Endodermal cell (in vitro differentiated cells): Measurements from ENCODE around the gene POU2F3. TPM values are rescaled to one million over a fixed set of nuclear protein-coding genes. Genes with fewer than 3 reads are reported as not detected.

Source experiments
- DNase-seq: peaks from one replicate; pipeline ENCODE4 v3.0.0-alpha.2; 2017
- H3K27ac ChIP-seq: 2 replicates; pipeline ENCODE4 v1.5.1; 2013; ENCODE audit warnings: mild to moderate bottlenecking, low read depth, low read length, moderate library complexity
- H3K27me3 ChIP-seq: 2 replicates; pipeline ENCODE4 v1.6.1; 2013; ENCODE audit warnings: mild to moderate bottlenecking, low read length, moderate library complexity; ENCODE audit not compliant: insufficient read depth, control insufficient read depth, poor library complexity, severe bottlenecking
- H3K36me3 ChIP-seq: 2 replicates; pipeline ENCODE4 v1.7.0; 2013; ENCODE audit warnings: mild to moderate bottlenecking, low read length, moderate library complexity; ENCODE audit not compliant: control insufficient read depth, insufficient read depth
- H3K4me1 ChIP-seq: one replicate; pipeline ENCODE4 v1.7.0; 2013; ENCODE audit warnings: low read length; ENCODE audit not compliant: control insufficient read depth, insufficient read depth
- H3K4me3 ChIP-seq: 2 replicates; pipeline ENCODE4 v1.5.1; 2013; ENCODE audit warnings: mild to moderate bottlenecking, low read length, moderate library complexity
- H3K9ac ChIP-seq: 2 replicates; pipeline ENCODE4 v1.6.1; 2013; ENCODE audit warnings: mild to moderate bottlenecking, low read length, moderate library complexity; ENCODE audit not compliant: poor library complexity, severe bottlenecking; ENCODE audit errors: extremely low read depth
- H3K9me3 ChIP-seq: 2 replicates; pipeline ENCODE4 v1.6.1; 2013; ENCODE audit warnings: mild to moderate bottlenecking, low read length, moderate library complexity; ENCODE audit not compliant: control insufficient read depth
- H3K27ac Mint-ChIP-seq: 2 replicates; pipeline ENCODE4 v1.8.0; 2020; ENCODE audit warnings: mixed read lengths
- H3K27me3 Mint-ChIP-seq: 2 replicates; pipeline ENCODE4 v1.8.0; 2021; ENCODE audit warnings: mild to moderate bottlenecking, mixed read lengths; ENCODE audit not compliant: insufficient read depth
- H3K36me3 Mint-ChIP-seq: 2 replicates; pipeline ENCODE4 v1.8.0; 2020; ENCODE audit warnings: low read depth, mixed read lengths
- H3K4me1 Mint-ChIP-seq: 2 replicates; pipeline ENCODE4 v1.8.0; 2020; ENCODE audit warnings: mixed read lengths
- H3K4me3 Mint-ChIP-seq: 2 replicates; pipeline ENCODE4 v1.8.0; 2020; ENCODE audit warnings: mild to moderate bottlenecking, moderate library complexity, mixed read lengths
- H3K9me3 Mint-ChIP-seq: 2 replicates; pipeline ENCODE4 v1.8.0; 2020; ENCODE audit warnings: mild to moderate bottlenecking, mixed read lengths
- WGBS, 2 experiments: methylation state at CpG; one replicate each; pipeline versions ENCODE4 v1.1.5 to v1.1.7; 2013; ENCODE audit warnings: missing lambda C conversion rate in 2 of 2, mixed read lengths in 1 of 2; ENCODE audit not compliant: insufficient coverage in 1 of 2, insufficient read length in 1 of 2; 5-methylcytosine and 5-hydroxymethylcytosine counted together
- total RNA-seq, 2 donors: library from RNA; stranded (reverse); fragmentation: NEBNext Ultra II Directional in 1 of 2; extraction: Animal tissue kit (Norgen Biotek cat#: 25700) in 1 of 2; gene quantifications; 2 replicates in 1 of 2; 3 replicates in 1 of 2; pipeline ENCODE4 v1.2.1, GENCODE V29; 2021
- TF ChIP-seq, protein P1 (sequence below): fragments of 200-600 bp; sonication (generic); conservative IDR thresholded peaks from 2 replicates; pipeline ENCODE4 v1.5.0; 2021; ENCODE audit warnings: antibody characterized with exemption, mild to moderate bottlenecking

The POU2F3 gene
- total RNA-seq, 2 donors from 2014 or later = 0.46 TPM; not detected in 1

DNA sequence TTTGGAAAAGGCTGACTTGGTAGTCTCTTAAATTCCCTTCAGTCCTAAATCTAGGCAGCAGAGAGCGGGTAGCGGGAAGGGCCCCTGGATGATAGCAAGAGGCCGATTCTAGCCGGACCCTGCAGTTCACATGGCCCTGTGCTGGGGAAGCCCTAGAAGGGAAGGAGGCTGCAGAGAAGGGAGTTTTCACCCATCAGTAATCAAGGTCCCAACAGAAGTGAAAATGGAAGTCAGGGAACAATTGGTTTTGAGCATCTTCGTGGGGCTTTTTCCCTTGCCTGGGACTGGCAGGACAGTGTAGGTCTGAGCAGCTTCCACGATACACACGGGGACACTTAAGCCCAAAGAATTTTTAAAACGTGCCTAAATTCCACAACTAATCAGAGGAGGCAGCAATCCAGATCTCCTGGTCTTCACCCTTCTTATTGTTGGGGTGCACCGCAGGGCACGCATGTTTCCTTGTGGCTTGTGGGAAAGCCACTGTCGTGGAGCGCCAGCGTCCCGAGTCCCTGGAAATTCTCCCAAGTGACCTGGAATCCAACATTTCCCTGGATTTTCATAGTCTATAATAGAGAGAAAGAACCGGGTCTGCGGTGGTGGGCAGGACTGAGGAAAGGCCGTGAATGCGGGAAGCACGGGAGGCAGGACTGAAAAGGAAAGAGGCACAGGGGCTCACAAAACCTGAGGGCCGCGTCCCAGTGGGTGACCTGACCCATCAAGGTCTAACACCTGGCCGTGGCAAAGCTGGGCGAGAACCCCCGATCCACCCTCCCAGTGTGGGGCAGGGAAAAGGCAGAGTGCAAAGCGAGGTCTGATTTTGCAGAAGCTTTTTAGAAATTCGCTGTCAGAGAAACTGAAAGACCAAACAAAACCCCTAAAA, 30.0 kb upstream of the POU2F3 start:
- Histone ChIP-seq H3K27ac (no peak overlapping the region), H3K27me3 (peaks cover 83% of the 10 kb centered on the region), H3K9ac (no peak overlapping the region), H3K4me3 (peak overlapping the region; percentile 75), H3K4me1 (no peaks in the 10 kb centered on the region), H3K36me3 (no peaks in the 10 kb centered on the region), H3K9me3 (no peaks in the 10 kb centered on the region)
- H3K4me3 Mint-ChIP-seq = peak overlapping the region; percentile 67
- 19 to 29% methylated on average over 12 to 25 of the region's 26 CpGs for WGBS, 2 experiments
- no peaks in the 10 kb centered on the region for H3K9me3 Mint-ChIP-seq
- no peaks in the 10 kb centered on the region for H3K36me3 Mint-ChIP-seq
- H3K27me3 Mint-ChIP-seq = peaks cover 88% of the 10 kb centered on the region
- H3K4me1 Mint-ChIP-seq = peaks cover 18% of the 10 kb centered on the region
- DNase-seq = no peak
- TF ChIP-seq, protein P1, sequence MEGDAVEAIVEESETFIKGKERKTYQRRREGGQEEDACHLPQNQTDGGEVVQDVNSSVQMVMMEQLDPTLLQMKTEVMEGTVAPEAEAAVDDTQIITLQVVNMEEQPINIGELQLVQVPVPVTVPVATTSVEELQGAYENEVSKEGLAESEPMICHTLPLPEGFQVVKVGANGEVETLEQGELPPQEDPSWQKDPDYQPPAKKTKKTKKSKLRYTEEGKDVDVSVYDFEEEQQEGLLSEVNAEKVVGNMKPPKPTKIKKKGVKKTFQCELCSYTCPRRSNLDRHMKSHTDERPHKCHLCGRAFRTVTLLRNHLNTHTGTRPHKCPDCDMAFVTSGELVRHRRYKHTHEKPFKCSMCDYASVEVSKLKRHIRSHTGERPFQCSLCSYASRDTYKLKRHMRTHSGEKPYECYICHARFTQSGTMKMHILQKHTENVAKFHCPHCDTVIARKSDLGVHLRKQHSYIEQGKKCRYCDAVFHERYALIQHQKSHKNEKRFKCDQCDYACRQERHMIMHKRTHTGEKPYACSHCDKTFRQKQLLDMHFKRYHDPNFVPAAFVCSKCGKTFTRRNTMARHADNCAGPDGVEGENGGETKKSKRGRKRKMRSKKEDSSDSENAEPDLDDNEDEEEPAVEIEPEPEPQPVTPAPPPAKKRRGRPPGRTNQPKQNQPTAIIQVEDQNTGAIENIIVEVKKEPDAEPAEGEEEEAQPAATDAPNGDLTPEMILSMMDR = no peak
- H3K27ac Mint-ChIP-seq = no peak overlapping the region

DNA sequence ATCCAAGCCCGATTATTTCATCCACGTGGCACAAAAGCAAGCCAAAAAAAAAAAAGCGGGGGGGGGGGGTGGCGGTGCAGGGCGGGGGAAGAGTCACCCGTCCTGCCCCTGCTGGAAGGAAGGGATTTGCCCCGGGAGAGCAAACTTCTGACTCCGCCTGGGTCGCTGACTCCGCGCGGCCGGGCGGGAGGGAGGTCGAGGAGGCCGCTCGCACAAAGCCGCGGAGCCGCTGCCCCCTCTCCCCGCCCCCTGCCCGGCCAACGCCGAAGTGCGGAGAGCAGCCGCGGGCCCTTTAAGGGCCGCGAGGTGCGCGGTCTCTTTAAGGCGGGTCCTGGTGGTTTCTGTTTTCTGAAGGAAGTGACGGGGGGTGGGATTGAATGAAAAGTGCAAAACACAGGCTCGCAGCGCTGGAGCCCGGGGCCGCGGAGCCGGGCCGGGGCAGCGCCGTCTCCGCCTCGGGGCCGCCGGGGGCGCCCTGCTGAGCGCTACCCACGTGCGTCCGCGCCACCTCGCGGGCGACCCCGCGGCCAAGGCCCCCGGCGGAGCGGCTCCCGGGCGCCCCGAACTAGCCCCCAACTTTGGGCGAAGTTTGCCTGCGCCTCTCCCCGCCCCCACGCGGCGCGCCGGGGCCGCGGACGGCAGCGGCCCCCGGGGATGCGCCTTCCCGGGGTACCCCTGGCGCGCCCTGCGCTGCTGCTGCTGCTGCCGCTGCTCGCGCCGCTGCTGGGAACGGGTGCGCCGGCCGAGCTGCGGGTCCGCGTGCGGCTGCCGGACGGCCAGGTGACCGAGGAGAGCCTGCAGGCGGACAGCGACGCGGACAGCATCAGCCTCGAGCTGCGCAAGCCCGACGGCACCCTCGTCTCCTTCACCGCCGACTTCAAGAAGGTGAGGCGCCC, 29.1 kb upstream of the POU2F3 start, which contains the start of gene OAF:
Gene OAF (plus strand): TSS at position 407 of the 896 bp plus-strand sequence. CDS start 248 bp downstream, at position 655.
- Histone ChIP-seq H3K4me3 (peak within 1 kb of the TSS; percentile 75), H3K9ac (no peak within 1 kb of the TSS), H3K27ac (no peak within 1 kb of the TSS), H3K36me3 (no peaks in the 10 kb centered on the region), H3K9me3 (no peaks in the 10 kb centered on the region), H3K4me1 (no peaks in the 10 kb centered on the region), H3K27me3 (peaks cover 92% of the 10 kb centered on the region)
- Mint-ChIP-seq H3K4me1 (peaks cover 18% of the 10 kb centered on the region), H3K27ac (no peak within 1 kb of the TSS), H3K4me3 (peak within 1 kb of the TSS; percentile 67), H3K36me3 (no peaks in the 10 kb centered on the region), H3K9me3 (no peaks in the 10 kb centered on the region), H3K27me3 (peaks cover 92% of the 10 kb centered on the region)
- peak; percentile 93 for DNase-seq
- WGBS, 2 experiments = 0% methylated on average over 20 to 107 of the region's 108 CpGs
- TF ChIP-seq, protein P1 = peak; percentile 53

DNA sequence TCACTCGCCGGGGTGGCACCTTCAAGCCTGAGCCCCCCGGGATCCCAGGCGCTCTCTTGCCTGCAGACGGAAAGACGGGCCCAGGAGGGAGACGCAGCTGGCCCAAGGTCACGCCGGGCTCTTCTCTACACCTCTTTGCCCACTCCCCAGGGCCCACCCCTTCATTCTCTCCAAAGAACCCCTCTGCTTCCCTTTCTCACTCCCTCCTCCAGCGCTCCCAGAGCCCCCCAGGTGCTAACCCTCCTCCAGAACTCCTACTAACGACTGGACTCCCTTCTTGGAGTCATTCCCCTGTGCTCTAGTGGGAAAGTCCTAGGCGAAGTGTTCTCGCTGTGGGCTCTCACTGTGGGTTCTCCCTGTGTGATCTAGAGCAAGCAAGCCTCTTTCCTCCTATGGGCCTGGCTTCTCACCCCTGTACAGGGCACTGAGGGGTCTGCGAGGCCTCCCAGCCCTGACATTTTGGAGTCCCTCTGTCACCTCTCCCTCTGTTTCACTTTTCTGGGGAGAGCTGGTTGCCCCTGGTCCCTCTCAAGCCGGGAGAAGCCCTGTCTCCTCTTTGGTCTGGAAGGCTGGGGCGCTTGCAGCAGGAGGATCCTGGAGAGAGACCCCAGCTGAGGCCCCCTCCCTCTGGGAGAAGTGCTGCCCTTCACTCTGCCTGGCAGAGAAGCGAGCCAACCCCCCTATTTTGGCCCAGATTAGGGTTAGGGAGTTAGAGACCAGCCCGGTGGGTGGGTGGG, 28.2 kb upstream of the POU2F3 start:
- H3K27ac Mint-ChIP-seq = no peak overlapping the region
- TF ChIP-seq, protein P1 = no peak
- H3K4me3 Mint-ChIP-seq = peak overlapping the region; percentile 67
- H3K4me3 ChIP-seq = peak overlapping the region; percentile 62
- 21 to 28% methylated on average over 8 to 18 of the region's 18 CpGs for WGBS, 2 experiments
- H3K9me3 Mint-ChIP-seq = no peaks in the 10 kb centered on the region
- H3K4me1 Mint-ChIP-seq = peaks cover 21% of the 10 kb centered on the region
- no peak overlapping the region for H3K9ac ChIP-seq
- DNase-seq = no peak
- H3K27me3 ChIP-seq = peaks cover 92% of the 10 kb centered on the region
- H3K27me3 Mint-ChIP-seq = peaks cover 93% of the 10 kb centered on the region
- H3K4me1 ChIP-seq = no peaks in the 10 kb centered on the region
- no peaks in the 10 kb centered on the region for H3K36me3 ChIP-seq
- H3K9me3 ChIP-seq = no peaks in the 10 kb centered on the region
- H3K36me3 Mint-ChIP-seq = no peaks in the 10 kb centered on the region
- H3K27ac ChIP-seq = no peak overlapping the region
